Keratinocyte (primary cell): ENCODE measurements around the gene GLP2R.

Experiments used
- EZH2 ChIP-seq: IDR thresholded peaks from one replicate; pipeline ENCODE4 v1.6.1; 2012; ENCODE audit warnings: inconsistent platforms, mild to moderate bottlenecking, low read length, moderate library complexity
- TF ChIP-seq, protein P1 (sequence below), 3 experiments: IDR thresholded peaks in 1 of 3; conservative IDR thresholded peaks in 1 of 3; optimal IDR thresholded peaks in 1 of 3; 2 replicates in 2 of 3; 3 replicates in 1 of 3; pipeline versions ENCODE3 to v1.5.1; 2011; ENCODE audit warnings: low read length in 3 of 3, mild to moderate bottlenecking in 3 of 3, moderate library complexity in 2 of 3, control low read depth in 1 of 3, inconsistent platforms in 1 of 3; ENCODE audit not compliant: insufficient read depth in 2 of 3; ENCODE audit errors: extremely low read depth in 1 of 3

DNA sequence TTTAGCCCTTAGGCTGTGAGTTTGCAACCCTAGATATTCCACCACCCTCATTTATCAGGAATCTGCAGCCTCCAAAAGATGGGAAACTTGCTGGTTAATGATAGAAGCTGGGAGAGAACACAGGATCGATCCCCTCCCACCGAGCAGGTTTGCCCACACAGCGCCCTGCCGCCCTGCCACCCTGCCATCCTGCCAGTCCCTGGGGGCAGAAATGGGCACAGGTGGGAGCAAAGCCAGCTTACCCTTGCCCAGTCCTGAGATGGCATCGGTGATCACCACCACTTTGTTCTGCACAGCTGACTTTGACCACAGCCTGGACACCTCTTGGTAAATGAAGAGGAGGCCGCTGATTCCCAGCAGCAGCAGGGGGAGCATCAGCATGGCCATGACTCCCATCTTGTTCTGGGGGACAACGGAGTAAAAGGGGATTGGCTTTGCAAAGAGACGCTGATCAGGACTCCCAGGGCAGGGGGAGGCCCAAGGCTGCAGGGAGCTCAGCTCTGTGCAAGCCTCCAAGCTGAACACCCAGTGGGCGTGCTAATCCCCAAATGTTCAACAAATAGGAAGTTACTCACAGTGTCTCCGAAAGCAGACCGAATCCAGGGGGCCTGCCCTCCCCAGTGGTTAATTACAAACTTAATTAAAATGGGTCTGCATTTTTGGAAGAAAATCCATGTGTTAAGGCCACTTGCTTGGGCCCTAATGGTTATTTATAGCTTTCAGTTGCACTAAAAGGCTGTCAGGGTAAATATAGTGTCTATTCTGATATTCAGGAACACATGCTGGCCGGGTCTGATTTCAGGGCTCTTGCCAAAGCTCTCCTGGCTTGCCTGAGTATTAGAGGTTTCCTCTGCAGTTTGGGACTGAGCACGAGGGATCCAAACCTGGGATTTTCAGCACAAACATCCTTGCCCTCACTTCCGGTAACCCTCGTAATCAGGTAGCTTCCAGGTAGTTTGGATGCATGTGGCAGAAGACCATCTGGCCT lies 34.5 kb upstream of the GLP2R start, which contains the start of gene DHRS7C:
- TF ChIP-seq, protein P1, sequence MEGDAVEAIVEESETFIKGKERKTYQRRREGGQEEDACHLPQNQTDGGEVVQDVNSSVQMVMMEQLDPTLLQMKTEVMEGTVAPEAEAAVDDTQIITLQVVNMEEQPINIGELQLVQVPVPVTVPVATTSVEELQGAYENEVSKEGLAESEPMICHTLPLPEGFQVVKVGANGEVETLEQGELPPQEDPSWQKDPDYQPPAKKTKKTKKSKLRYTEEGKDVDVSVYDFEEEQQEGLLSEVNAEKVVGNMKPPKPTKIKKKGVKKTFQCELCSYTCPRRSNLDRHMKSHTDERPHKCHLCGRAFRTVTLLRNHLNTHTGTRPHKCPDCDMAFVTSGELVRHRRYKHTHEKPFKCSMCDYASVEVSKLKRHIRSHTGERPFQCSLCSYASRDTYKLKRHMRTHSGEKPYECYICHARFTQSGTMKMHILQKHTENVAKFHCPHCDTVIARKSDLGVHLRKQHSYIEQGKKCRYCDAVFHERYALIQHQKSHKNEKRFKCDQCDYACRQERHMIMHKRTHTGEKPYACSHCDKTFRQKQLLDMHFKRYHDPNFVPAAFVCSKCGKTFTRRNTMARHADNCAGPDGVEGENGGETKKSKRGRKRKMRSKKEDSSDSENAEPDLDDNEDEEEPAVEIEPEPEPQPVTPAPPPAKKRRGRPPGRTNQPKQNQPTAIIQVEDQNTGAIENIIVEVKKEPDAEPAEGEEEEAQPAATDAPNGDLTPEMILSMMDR (optimal IDR thresholded peaks at IDR 0.05 in 1 of 3, IDR thresholded peaks at IDR 0.05 in 1 of 3, conservative IDR thresholded peaks at IDR 0.05 in 1 of 3; ENCODE audit: extremely low read depth in 1 of 3, insufficient read depth in 2 of 3, low read length in 3 of 3), result no peak
- TF ChIP-seq EZH2, result no peak
